Trophoblast cell (in vitro differentiated cells and primary cell): ENCODE results near the gene OGFR.

Experiments
- DNase-seq, 2 donors: peaks; one replicate each; pipeline ENCODE4 v3.0.0-alpha.2; 2016
- H2AFZ ChIP-seq: 2 replicates; pipeline ENCODE4 v1.6.1; 2013; ENCODE audit warnings: low read length, moderate library complexity, mild to moderate bottlenecking; ENCODE audit not compliant: insufficient read depth, poor library complexity
- H2AK5ac ChIP-seq: 2 replicates; pipeline ENCODE4 v1.6.1; 2013; ENCODE audit warnings: mild to moderate bottlenecking, low read length
- H2BK120ac ChIP-seq: 2 replicates; pipeline ENCODE4 v1.6.1; 2013; ENCODE audit warnings: low read length, mild to moderate bottlenecking, moderate library complexity; ENCODE audit not compliant: insufficient read depth, poor library complexity
- H2BK12ac ChIP-seq: 2 replicates; pipeline ENCODE4 v1.6.1; 2013; ENCODE audit warnings: mild to moderate bottlenecking, low read length, moderate library complexity
- H2BK5ac ChIP-seq: 2 replicates; pipeline ENCODE4 v1.6.1; 2013; ENCODE audit warnings: low read length, low read depth, moderate library complexity, mild to moderate bottlenecking; ENCODE audit not compliant: poor library complexity
- H3K14ac ChIP-seq: 2 replicates; pipeline ENCODE4 v1.6.1; 2013; ENCODE audit warnings: mild to moderate bottlenecking, low read length
- H3K18ac ChIP-seq: 2 replicates; pipeline ENCODE4 v1.6.1; 2013; ENCODE audit warnings: mild to moderate bottlenecking, low read length
- H3K23ac ChIP-seq: 2 replicates; pipeline ENCODE4 v1.6.1; 2013; ENCODE audit warnings: low read length
- H3K27ac ChIP-seq: 2 replicates; pipeline ENCODE4 v1.5.1; 2013; ENCODE audit warnings: low read depth, mild to moderate bottlenecking, inconsistent platforms, low read length, moderate library complexity
- H3K27me3 ChIP-seq: 2 replicates; pipeline ENCODE4 v1.6.1; 2013; ENCODE audit warnings: inconsistent platforms, mild to moderate bottlenecking, low read length, moderate library complexity; ENCODE audit not compliant: insufficient read depth
- H3K36me3 ChIP-seq, 2 experiments: 1 replicate in 1 of 2; 2 replicates in 1 of 2; pipeline ENCODE4 v1.6.1; 2013; ENCODE audit warnings: low read length in 2 of 2, mild to moderate bottlenecking in 2 of 2, moderate library complexity in 1 of 2; ENCODE audit not compliant: insufficient read depth in 2 of 2, control insufficient read depth in 1 of 2
- H3K4ac ChIP-seq: 2 replicates; pipeline ENCODE4 v1.6.1; 2013; ENCODE audit warnings: low read depth, mild to moderate bottlenecking, low read length, moderate library complexity
- H3K4me1 ChIP-seq, 2 experiments: 1 replicate in 1 of 2; 2 replicates in 1 of 2; pipeline ENCODE4 v1.6.1; 2013; ENCODE audit warnings: low read length in 2 of 2, mild to moderate bottlenecking in 2 of 2, moderate library complexity in 1 of 2; ENCODE audit not compliant: insufficient read depth in 2 of 2, control insufficient read depth in 1 of 2
- H3K4me2 ChIP-seq: 2 replicates; pipeline ENCODE4 v1.6.1; 2013; ENCODE audit warnings: inconsistent platforms, mild to moderate bottlenecking, low read length, moderate library complexity
- H3K4me3 ChIP-seq: 2 replicates; pipeline ENCODE4 v1.5.1; 2013; ENCODE audit warnings: mild to moderate bottlenecking, low read depth, low read length, inconsistent platforms
- H3K79me1 ChIP-seq: one replicate; pipeline ENCODE4 v1.6.1; 2013; ENCODE audit warnings: low read length
- H3K79me2 ChIP-seq: 2 replicates; pipeline ENCODE4 v1.6.1; 2013; ENCODE audit warnings: low read length, mild to moderate bottlenecking; ENCODE audit not compliant: control insufficient read depth, insufficient read depth, poor library complexity
- H3K9ac ChIP-seq: 2 replicates; pipeline ENCODE4 v1.6.1; 2013; ENCODE audit warnings: mild to moderate bottlenecking, low read length
- H3K9me3 ChIP-seq: 2 replicates; pipeline ENCODE4 v1.6.1; 2013; ENCODE audit warnings: low read depth, mild to moderate bottlenecking, control low read depth, inconsistent platforms, low read length; ENCODE audit not compliant: insufficient read depth
- H4K12ac ChIP-seq: 2 replicates; pipeline ENCODE4 v1.6.1; 2013; ENCODE audit warnings: low read depth, mild to moderate bottlenecking, low read length, moderate library complexity
- H4K8ac ChIP-seq: 2 replicates; pipeline ENCODE4 v1.6.1; 2013; ENCODE audit warnings: low read depth, mild to moderate bottlenecking, low read length, moderate library complexity
- H4K91ac ChIP-seq: one replicate; pipeline ENCODE4 v1.6.1; 2013; ENCODE audit warnings: low read depth, mild to moderate bottlenecking, low read length, moderate library complexity
- WGBS: extraction: QIAGEN DNeasy Blood & Tissue Kit; methylation state at CpG from one replicate; pipeline ENCODE4 v1.1.7; 2013; ENCODE audit warnings: missing lambda C conversion rate; ENCODE audit not compliant: insufficient read length, insufficient coverage; ENCODE audit errors: extremely low coverage; 5-methylcytosine and 5-hydroxymethylcytosine counted together

OGFR gene

GRCh38 chr20:62816884-62817873 is 12.5 kb downstream of the OGFR start, which contains the start of gene COL9A3:
TSS of gene COL9A3 (plus strand) at chr20:62817050. CDS start at chr20:62817065, 15 bp downstream.
- Histone ChIP-seq H3K4me1 (peaks cover 38 to 55% of the 10 kb centered on the region in 2 experiments), H3K9me3 (no peaks in the 10 kb centered on the region), H3K79me2 (peaks cover 13% of the 10 kb centered on the region), H3K23ac (no peak within 1 kb of the TSS), H3K14ac (peak within 1 kb of the TSS; percentile 88), H4K8ac (peak within 1 kb of the TSS; percentile 93), H4K12ac (peak within 1 kb of the TSS; percentile 73), H2BK12ac (peak within 1 kb of the TSS; percentile 75), H2BK120ac (peak within 1 kb of the TSS; percentile 98), H4K91ac (peak within 1 kb of the TSS; percentile 99), H3K9ac (peak within 1 kb of the TSS; percentile 73), H3K27me3 (no peaks in the 10 kb centered on the region), H2BK5ac (peak within 1 kb of the TSS; percentile 91), H3K4me2 (peak within 1 kb of the TSS; percentile 92), H3K79me1 (peaks cover 31% of the 10 kb centered on the region), H3K4me3 (peak within 1 kb of the TSS; percentile 72), H3K27ac (peak within 1 kb of the TSS; percentile 94), H3K36me3 (peaks cover 31 to 35% of the 10 kb centered on the region in 2 experiments), H2AK5ac (peak within 1 kb of the TSS; percentile 75), H2AFZ (peak within 1 kb of the TSS; percentile 78), H3K18ac (peak within 1 kb of the TSS; percentile 93), H3K4ac (peak within 1 kb of the TSS; percentile 74)
- DNase-seq, result no peak
- WGBS, result no CpG with 5 or more reads among the region's 108 CpGs

- Histone ChIP-seq H2BK12ac (peak overlapping the region; percentile 68), H3K27ac (peak overlapping the region; percentile 23), H3K79me1 (peaks cover 29% of the 10 kb centered on the region), H4K91ac (peak overlapping the region; percentile 91), H2AFZ (no peak overlapping the region), H3K4me3 (no peak overlapping the region), H3K4ac (peak overlapping the region; percentile 26), H2BK120ac (peak overlapping the region; percentile 55), H4K12ac (no peak overlapping the region), H4K8ac (peak overlapping the region; percentile 13), H3K79me2 (peaks cover 13% of the 10 kb centered on the region), H3K36me3 (peaks cover 24 to 26% of the 10 kb centered on the region in 2 experiments), H2AK5ac (peak overlapping the region; percentile 22), H3K4me2 (peak overlapping the region; percentile 46), H3K18ac (peak overlapping the region; percentile 78), H3K4me1 (peaks cover 35 to 55% of the 10 kb centered on the region in 2 experiments), H2BK5ac (peak overlapping the region; percentile 22), H3K27me3 (no peaks in the 10 kb centered on the region), H3K9me3 (no peaks in the 10 kb centered on the region), H3K23ac (no peak overlapping the region), H3K14ac (peak overlapping the region; percentile 88), H3K9ac (no peak overlapping the region)
- no peak for DNase-seq
- WGBS, result no CpG with 5 or more reads among the region's 12 CpGs
Measured at GRCh38 chr20:62817975-62818591, 13.4 kb downstream of the OGFR start.

- H3K9me3 ChIP-seq, result no peaks in the 10 kb centered on the region
Measured at GRCh38 chr20:62818592-62819493, 14.2 kb downstream of the OGFR start.

More at GRCh38 chr20:62818592-62819493, 14.2 kb downstream of the OGFR start:
- H2AFZ ChIP-seq, result no peak overlapping the region
- H4K12ac ChIP-seq, result no peak overlapping the region
- no peak overlapping the region for H3K27ac ChIP-seq
- WGBS, result no CpG with 5 or more reads among the region's 25 CpGs
- H3K4me1 ChIP-seq, result peaks cover 35 to 55% of the 10 kb centered on the region in 2 experiments
- peaks cover 29% of the 10 kb centered on the region for H3K79me1 ChIP-seq
- no peak overlapping the region for H3K4ac ChIP-seq
- H3K23ac ChIP-seq, result no peak overlapping the region
- peak overlapping the region; percentile 46 for H3K4me2 ChIP-seq
- peak overlapping the region; percentile 18 for H2BK120ac ChIP-seq
- peak overlapping the region; percentile 4 for H2BK5ac ChIP-seq
- H3K14ac ChIP-seq, result peak overlapping the region; percentile 27
- peak overlapping the region; percentile 2 for H4K8ac ChIP-seq
- peaks cover 26 to 28% of the 10 kb centered on the region in 2 experiments for H3K36me3 ChIP-seq
- peak overlapping the region; percentile 12 for H3K4me3 ChIP-seq
- H3K9ac ChIP-seq, result no peak overlapping the region
- peaks cover 13% of the 10 kb centered on the region for H3K79me2 ChIP-seq
- peak overlapping the region; percentile 30 for H4K91ac ChIP-seq
- no peaks in the 10 kb centered on the region for H3K27me3 ChIP-seq
- peak overlapping the region; percentile 31 for H2AK5ac ChIP-seq
- DNase-seq, result no peak
- H2BK12ac ChIP-seq, result peak overlapping the region; percentile 12
- peak overlapping the region; percentile 35 for H3K18ac ChIP-seq
